Natural killer cell treated with Interleukin-12 subunit alpha and Interleukin-12 subunit beta and Interleukin-15 and Interleukin-18, amount 100 ng/mL, for 72 hours (primary cell): ENCODE results near the gene PRR29. TPM values are rescaled to one million over a fixed set of nuclear protein-coding genes. Genes with fewer than 3 reads are reported as not detected.

ENCODE experiments used
- ATAC-seq, 2 donors: fragments of 150-1000 bp; cut with Tn5 transposase in 1 of 2; sonication (Bioruptor Pico), chemical (Tn5 transposase) in 1 of 2; 2 replicates each; pipeline ENCODE4 v1.10.0; 2021
- DNase-seq: peaks from one replicate; pipeline ENCODE4 v3.0.0; 2022; ENCODE audit warnings: low spot score
- H3K27ac Mint-ChIP-seq, 2 donors: 1 replicate in 1 of 2; 2 replicates in 1 of 2; pipeline ENCODE4 v1.8.0; 2022; ENCODE audit warnings: mixed read lengths in 2 of 2, mild to moderate bottlenecking in 1 of 2, moderate library complexity in 1 of 2
- H3K27me3 Mint-ChIP-seq, 2 donors: 1 replicate in 1 of 2; 2 replicates in 1 of 2; pipeline ENCODE4 v1.8.0; 2022; ENCODE audit warnings: mixed read lengths in 2 of 2
- H3K36me3 Mint-ChIP-seq: one replicate; pipeline ENCODE4 v1.8.0; 2022; ENCODE audit warnings: mixed read lengths
- H3K4me1 Mint-ChIP-seq, 2 donors: 1 replicate in 1 of 2; 2 replicates in 1 of 2; pipeline ENCODE4 v1.8.0; 2022; ENCODE audit warnings: low read depth in 2 of 2, mixed read lengths in 2 of 2, mild to moderate bottlenecking in 1 of 2
- H3K4me3 Mint-ChIP-seq: one replicate; pipeline ENCODE4 v1.8.0; 2022; ENCODE audit warnings: mixed read lengths
- H3K9me3 Mint-ChIP-seq: 2 replicates; pipeline ENCODE4 v1.8.0; 2022; ENCODE audit warnings: mixed read lengths
- total RNA-seq, 2 donors: library from RNA; stranded (reverse); gene quantifications; one replicate each; pipeline ENCODE4 v1.2.3, GENCODE V29; 2022

Gene PRR29
- total RNA-seq, 2 donors from 2014 or later = 0.50 to 1.0 TPM

DNA sequence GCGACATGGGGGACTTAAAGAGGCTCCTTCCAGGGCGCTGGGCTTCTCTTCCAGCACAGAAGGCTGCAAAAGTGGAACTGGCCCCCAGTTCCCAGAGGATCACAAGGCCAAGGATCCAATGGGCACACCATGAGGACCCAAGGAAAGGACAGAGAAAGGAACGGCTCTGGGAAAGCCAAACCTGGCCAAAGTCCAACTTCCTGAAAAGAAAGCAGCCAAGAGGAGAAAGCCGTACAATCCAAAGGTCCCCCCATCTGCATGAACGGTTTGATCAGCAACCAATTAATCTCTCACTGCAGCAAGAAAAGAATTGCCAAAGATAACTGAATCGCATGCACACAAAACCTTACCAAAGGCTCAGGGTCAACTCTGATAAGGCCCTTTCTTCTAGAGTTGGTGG, 42.1 kb downstream of the PRR29 start:
- Mint-ChIP-seq H3K4me3 (no peak overlapping the region), H3K27ac (no peak overlapping the region), H3K9me3 (no peaks in the 10 kb centered on the region), H3K27me3 (no peaks in the 10 kb centered on the region), H3K4me1 (peaks cover 5 to 12% of the 10 kb centered on the region in 2 donors), H3K36me3 (peaks cover 16% of the 10 kb centered on the region)
- DNase-seq (no peak), ATAC-seq (no peak)

GRCh38 chr17:64041912-64042311, 43.8 kb downstream of the PRR29 start:
- ATAC-seq (no peak), DNase-seq (no peak)
- Mint-ChIP-seq H3K36me3 (peaks cover 20% of the 10 kb centered on the region), H3K4me1 (peaks cover 5 to 8% of the 10 kb centered on the region in 2 donors), H3K27me3 (no peaks in the 10 kb centered on the region), H3K4me3 (no peak overlapping the region), H3K9me3 (no peaks in the 10 kb centered on the region), H3K27ac (peak overlapping the region in 1 of 2 donors; percentile 24)

GRCh38 chr17:64042700-64043485, 44.7 kb downstream of the PRR29 start:
- no peaks in the 10 kb centered on the region for H3K27me3 Mint-ChIP-seq
- DNase-seq (no peak), ATAC-seq (no peak)
- H3K4me1 Mint-ChIP-seq = peaks cover 5% of the 10 kb centered on the region in 2 donors
- no peak overlapping the region for H3K4me3 Mint-ChIP-seq
- no peak overlapping the region for H3K27ac Mint-ChIP-seq
- H3K9me3 Mint-ChIP-seq = no peaks in the 10 kb centered on the region
- peaks cover 20% of the 10 kb centered on the region for H3K36me3 Mint-ChIP-seq

- no peaks in the 10 kb centered on the region for H3K9me3 Mint-ChIP-seq
- DNase-seq (no peak), ATAC-seq (no peak)
- H3K27ac Mint-ChIP-seq = peak overlapping the region in 1 of 2 donors; percentile 65
- H3K4me1 Mint-ChIP-seq = peaks cover 9 to 15% of the 10 kb centered on the region in 2 donors
- peaks cover 25% of the 10 kb centered on the region for H3K36me3 Mint-ChIP-seq
- H3K4me3 Mint-ChIP-seq = no peak overlapping the region
- no peaks in the 10 kb centered on the region for H3K27me3 Mint-ChIP-seq
Observed at GRCh38 chr17:64045176-64045575, 47.0 kb downstream of the PRR29 start.

- Mint-ChIP-seq H3K36me3 (peaks cover 40% of the 10 kb centered on the region), H3K4me1 (peaks cover 21 to 31% of the 10 kb centered on the region in 2 donors)
Observed at GRCh38 chr17:64048805-64049204, 50.7 kb downstream of the PRR29 start.

GRCh38 chr17:64051153-64051552, 53.0 kb downstream of the PRR29 start:
- ATAC-seq (peak; percentile 74 to 94), DNase-seq (no peak)
- H3K27me3 Mint-ChIP-seq = no peaks in the 10 kb centered on the region
- peaks cover 21 to 39% of the 10 kb centered on the region in 2 donors for H3K4me1 Mint-ChIP-seq
- peak overlapping the region; percentile 69 for H3K4me3 Mint-ChIP-seq
- peak overlapping the region; percentile 85 to 92 for H3K27ac Mint-ChIP-seq
- H3K36me3 Mint-ChIP-seq = peaks cover 38% of the 10 kb centered on the region
- no peaks in the 10 kb centered on the region for H3K9me3 Mint-ChIP-seq

More at GRCh38 chr17:64048805-64049204, 50.7 kb downstream of the PRR29 start:
- no peak for DNase-seq
- Mint-ChIP-seq H3K4me3 (no peak overlapping the region), H3K27me3 (no peaks in the 10 kb centered on the region), H3K27ac (peak overlapping the region; percentile 85 to 92), H3K9me3 (no peaks in the 10 kb centered on the region)
- ATAC-seq = no peak

GRCh38 chr17:64053101-64053500, 55.0 kb downstream of the PRR29 start:
- DNase-seq (no peak), ATAC-seq (no peak)
- Mint-ChIP-seq H3K9me3 (no peaks in the 10 kb centered on the region), H3K4me1 (peaks cover 33 to 54% of the 10 kb centered on the region in 2 donors), H3K27me3 (no peaks in the 10 kb centered on the region), H3K36me3 (peaks cover 44% of the 10 kb centered on the region), H3K27ac (peak overlapping the region; percentile 85 to 92), H3K4me3 (no peak overlapping the region)

Other genes with a start within 250 kb of the PRR29 start
- gene CCDC47, start 224.8 kb upstream of the PRR29 start, total RNA-seq = 100 to 1,000 TPM in 1 of 2 donors, 10 to 100 TPM in 1; 72.6 to 102 TPM
- 100 to 1,000 TPM; 107 to 161 TPM for gene DDX42, start 224.2 kb upstream of the PRR29 start, total RNA-seq
- 100 to 1,000 TPM; 163 to 202 TPM for gene PSMC5, start 170.9 kb upstream of the PRR29 start, total RNA-seq
- 100 to 1,000 TPM in 1 of 2 donors, 10 to 100 TPM in 1; 74.2 to 116 TPM for gene FTSJ3, start 170.7 kb upstream of the PRR29 start, total RNA-seq
- 100 to 1,000 TPM; 102 to 136 TPM for gene SMARCD2, start 155.7 kb upstream of the PRR29 start, total RNA-seq
- gene CSH2, start 124.7 kb upstream of the PRR29 start, total RNA-seq = not detected
- not detected for gene GH2, start 116.4 kb upstream of the PRR29 start, total RNA-seq
- not detected for gene CSH1, start 101.8 kb upstream of the PRR29 start, total RNA-seq
- gene CSHL1, start 87.1 kb upstream of the PRR29 start, total RNA-seq = not detected
- not detected for gene GH1, start 79.5 kb upstream of the PRR29 start, total RNA-seq
- gene CD79B, start 66.0 kb upstream of the PRR29 start, total RNA-seq = 10 to 100 TPM; 33.8 to 58.6 TPM
- under 1 TPM in 1 of 2 donors, not detected in 1; 0.08 TPM for gene SCN4A, start 25.4 kb upstream of the PRR29 start, total RNA-seq
- gene ICAM2, start 22.3 kb downstream of the PRR29 start, total RNA-seq = 10 to 100 TPM; 14.1 to 20.7 TPM
- gene ERN1, start 131.8 kb downstream of the PRR29 start, total RNA-seq = 100 to 1,000 TPM; 131 TPM